ENCODE results near the gene PRICKLE2. TPM values are rescaled to one million over a fixed set of nuclear protein-coding genes. Genes with fewer than 3 reads are reported as not detected.

PRICKLE2 gene
- total RNA-seq, 1 donor from 2014 or later = not detected

DNA sequence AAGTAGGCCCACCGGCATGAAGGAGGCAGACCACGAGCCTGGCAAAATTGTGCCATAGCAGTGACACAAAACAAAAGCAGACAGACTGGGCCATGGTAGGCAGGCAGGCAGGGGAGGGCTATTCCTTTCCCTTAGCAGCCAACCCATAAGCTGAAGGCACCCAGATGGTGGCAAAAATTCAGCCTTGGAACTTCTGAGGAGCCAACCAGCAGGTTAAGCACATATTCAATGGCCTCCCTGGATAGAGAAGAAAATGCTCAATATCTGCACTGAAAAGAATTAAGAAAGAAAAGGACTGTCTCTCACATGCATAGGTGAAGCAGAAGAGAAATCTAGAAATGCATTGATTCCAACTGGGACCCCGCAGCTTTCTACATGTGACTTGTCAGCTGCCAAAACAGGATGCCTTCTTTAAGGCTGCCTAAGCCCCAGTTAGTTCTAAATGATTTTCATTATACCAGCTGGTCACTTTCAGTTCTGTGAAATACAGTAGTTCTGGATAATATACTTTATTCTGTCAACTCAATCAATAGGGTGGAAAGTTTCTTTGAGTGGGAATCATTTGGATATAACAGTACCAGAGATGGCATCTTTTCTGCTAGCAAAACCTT is 2.7 kb downstream of the PRICKLE2 start:
- Mint-ChIP-seq H3K4me3 (no peak overlapping the region), H3K9me3 (no peaks in the 10 kb centered on the region), H3K27me3 (ENCODE audit: insufficient read depth) (no peaks in the 10 kb centered on the region), H3K27ac (no peak overlapping the region), H3K4me1 (ENCODE audit: low read depth) (no peaks in the 10 kb centered on the region), H3K36me3 (ENCODE audit: low read depth) (no peaks in the 10 kb centered on the region)
- intact Hi-C loops (cut with micrococcal nuclease) = no loop called here
- no peak for DNase-seq (ENCODE audit: low spot score)

DNA sequence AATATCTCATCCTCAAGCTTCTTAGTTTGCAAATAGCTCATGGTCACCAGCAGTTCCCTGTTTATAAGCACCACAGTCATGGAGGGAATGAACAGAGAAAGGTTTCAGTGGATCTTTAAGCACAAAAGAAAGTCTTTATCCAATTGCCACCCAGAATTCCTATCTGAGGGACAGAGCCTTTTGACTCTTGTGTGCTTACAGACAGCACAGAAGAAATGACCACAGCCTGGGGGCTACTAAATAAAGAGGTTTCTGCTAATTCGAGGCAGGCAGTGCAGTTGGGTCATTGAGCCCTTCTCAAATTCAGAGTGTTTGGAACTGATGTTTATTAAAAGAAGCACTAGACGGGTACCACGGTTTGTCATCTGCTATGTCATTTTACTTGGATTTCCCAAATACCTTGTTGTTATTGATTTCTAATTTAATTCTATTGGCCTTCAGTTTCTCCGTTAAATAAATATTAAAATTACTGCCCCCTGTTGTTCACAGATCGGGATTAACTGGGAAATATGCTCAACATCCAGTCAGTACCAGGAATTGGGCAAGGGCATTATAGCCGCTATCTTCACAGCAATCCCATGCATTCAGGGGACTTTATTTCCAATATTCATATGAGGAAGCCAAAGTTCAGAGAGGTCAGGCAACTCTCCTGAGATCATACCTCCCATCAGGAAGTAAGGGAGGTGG is 3.6 kb downstream of the PRICKLE2 start:
- H3K36me3 Mint-ChIP-seq (ENCODE audit: low read depth) = no peaks in the 10 kb centered on the region
- no peaks in the 10 kb centered on the region for H3K9me3 Mint-ChIP-seq
- no peaks in the 10 kb centered on the region for H3K27me3 Mint-ChIP-seq (ENCODE audit: insufficient read depth)

DNA sequence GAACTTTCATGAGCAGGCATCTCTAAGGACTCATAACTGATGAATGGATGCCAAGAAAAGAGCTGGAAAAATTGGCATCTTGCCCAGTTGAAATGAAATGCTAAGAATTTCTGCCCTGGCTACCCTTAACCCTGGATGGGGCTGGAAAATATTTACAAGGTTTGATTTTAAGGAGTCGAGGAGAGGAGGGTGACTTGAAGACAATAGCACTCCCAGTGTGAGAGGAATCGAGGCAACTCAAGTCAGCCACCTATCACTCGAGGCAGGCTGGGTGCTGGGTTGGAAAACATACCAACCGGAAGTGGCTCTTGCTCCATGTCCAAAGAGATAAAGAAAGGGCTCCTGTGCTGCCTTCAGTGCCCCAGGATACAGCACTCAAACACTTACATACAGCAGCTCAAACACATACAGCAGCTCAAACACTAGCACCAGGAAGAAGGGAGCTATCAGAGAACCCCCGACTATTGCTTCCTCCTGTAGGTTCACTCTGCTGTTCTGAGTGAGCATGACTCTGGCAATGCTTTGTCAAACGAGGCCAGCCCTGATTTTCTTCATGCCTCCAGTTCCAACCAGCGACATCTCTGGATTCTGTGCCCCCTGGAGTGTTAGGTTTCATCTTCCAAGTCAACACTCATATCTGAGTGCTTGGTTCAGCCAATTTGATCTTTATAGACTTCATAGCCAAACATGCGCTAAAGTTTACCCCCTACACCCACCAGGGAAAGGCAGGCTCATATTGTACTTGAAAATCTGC is 4.9 kb downstream of the PRICKLE2 start:
- Mint-ChIP-seq H3K9me3 (no peaks in the 10 kb centered on the region), H3K4me1 (ENCODE audit: low read depth) (no peaks in the 10 kb centered on the region), H3K27ac (no peak overlapping the region), H3K27me3 (ENCODE audit: insufficient read depth) (no peaks in the 10 kb centered on the region), H3K36me3 (ENCODE audit: low read depth) (no peaks in the 10 kb centered on the region), H3K4me3 (no peak overlapping the region)
- intact Hi-C loops (cut with micrococcal nuclease) = no loop called here
- no peak for DNase-seq (ENCODE audit: low spot score)

More for the DNA sequence above, 3.6 kb downstream of the PRICKLE2 start:
- Mint-ChIP-seq H3K4me3 (no peak overlapping the region), H3K27ac (no peak overlapping the region), H3K4me1 (ENCODE audit: low read depth) (no peaks in the 10 kb centered on the region)
- intact Hi-C loops (cut with micrococcal nuclease) = no loop called here
- no peak for DNase-seq (ENCODE audit: low spot score)

- H3K4me1 Mint-ChIP-seq (ENCODE audit: low read depth) = no peaks in the 10 kb centered on the region
- H3K27ac Mint-ChIP-seq = no peak overlapping the region
- no peaks in the 10 kb centered on the region for H3K36me3 Mint-ChIP-seq (ENCODE audit: low read depth)
- H3K4me3 Mint-ChIP-seq = no peak overlapping the region
- H3K27me3 Mint-ChIP-seq (ENCODE audit: insufficient read depth) = peaks cover 2% of the 10 kb centered on the region
- no peak for DNase-seq (ENCODE audit: low spot score)
- intact Hi-C loops (cut with micrococcal nuclease) = no loop called here
- no peaks in the 10 kb centered on the region for H3K9me3 Mint-ChIP-seq
These were observed 6.5 kb downstream of the PRICKLE2 start for GRCh38 chr3:64218746-64219145.

- H3K4me1 Mint-ChIP-seq (ENCODE audit: low read depth) = no peaks in the 10 kb centered on the region
- no peak overlapping the region for H3K4me3 Mint-ChIP-seq
- H3K9me3 Mint-ChIP-seq = no peaks in the 10 kb centered on the region
- H3K27me3 Mint-ChIP-seq (ENCODE audit: insufficient read depth) = peaks cover 2% of the 10 kb centered on the region
- H3K27ac Mint-ChIP-seq = no peak overlapping the region
- DNase-seq (ENCODE audit: low spot score) = no peak
- intact Hi-C loops (cut with micrococcal nuclease) = no loop called here
- no peaks in the 10 kb centered on the region for H3K36me3 Mint-ChIP-seq (ENCODE audit: low read depth)
These were observed 6.9 kb downstream of the PRICKLE2 start for GRCh38 chr3:64218329-64218728.

DNA sequence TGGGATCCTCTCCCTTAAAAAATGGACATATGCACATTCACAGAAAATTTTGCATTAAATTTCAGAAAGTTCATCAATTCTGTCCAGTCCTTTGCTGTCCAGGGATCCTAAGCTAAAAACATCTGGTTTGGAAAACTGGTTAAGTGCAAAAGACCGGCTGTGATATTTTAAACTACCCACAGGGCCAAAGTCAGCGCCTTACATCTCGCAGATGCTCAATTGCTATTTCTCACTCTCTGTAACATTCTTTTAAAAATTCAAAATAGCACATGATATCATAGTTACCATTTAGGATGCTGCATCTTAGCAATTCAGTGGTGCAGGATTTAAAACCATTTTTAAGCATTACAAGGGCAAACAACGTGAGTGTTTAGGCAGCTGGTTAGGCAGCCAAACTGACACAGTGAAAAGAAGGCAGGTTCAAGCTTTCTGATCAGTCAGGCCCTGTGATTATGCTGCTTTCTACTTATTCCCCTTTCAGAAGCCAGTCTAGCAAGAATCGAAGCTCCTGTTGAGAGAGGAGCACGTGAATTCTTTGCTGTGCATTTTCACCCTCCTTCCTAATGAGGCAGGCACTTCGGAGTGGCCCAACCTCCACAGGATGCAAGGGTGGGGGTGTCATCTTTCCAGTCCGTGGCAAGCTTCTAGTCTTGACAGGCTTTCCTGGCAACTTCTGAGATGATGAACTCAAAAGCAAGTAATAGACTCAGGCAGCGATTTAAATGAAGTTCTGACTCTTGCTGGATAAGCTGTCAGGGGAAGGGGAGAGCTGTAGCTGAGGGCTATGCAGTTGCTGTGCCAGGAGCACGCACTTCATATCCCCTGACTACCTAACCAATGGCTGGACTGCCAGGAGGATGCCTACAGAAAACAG is 8.8 kb downstream of the PRICKLE2 start:
- no peaks in the 10 kb centered on the region for H3K36me3 Mint-ChIP-seq (ENCODE audit: low read depth)
- DNase-seq (ENCODE audit: low spot score) = no peak
- no peaks in the 10 kb centered on the region for H3K9me3 Mint-ChIP-seq
- no peak overlapping the region for H3K27ac Mint-ChIP-seq
- peaks cover 2% of the 10 kb centered on the region for H3K27me3 Mint-ChIP-seq (ENCODE audit: insufficient read depth)
- no peak overlapping the region for H3K4me3 Mint-ChIP-seq
- intact Hi-C loops (cut with micrococcal nuclease) = no loop called here
- H3K4me1 Mint-ChIP-seq (ENCODE audit: low read depth) = no peaks in the 10 kb centered on the region

DNA sequence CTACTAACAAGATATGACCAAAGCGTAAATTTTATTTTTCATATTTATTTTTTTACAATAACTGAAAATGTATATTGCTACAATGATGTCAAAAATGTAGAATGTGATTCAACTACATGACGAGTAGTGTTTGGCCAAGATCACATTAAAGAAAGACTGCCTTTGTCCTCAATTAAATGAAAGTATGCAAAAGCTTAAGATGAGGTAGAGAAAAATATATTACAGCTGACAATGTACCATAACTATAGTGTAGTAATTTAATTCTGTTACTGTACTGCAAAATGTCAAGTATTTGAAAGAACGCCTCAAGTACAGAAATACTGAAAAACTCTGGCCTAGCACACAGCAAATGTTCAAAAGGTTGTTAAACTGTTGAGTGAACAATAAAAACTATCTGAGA is 9.7 kb downstream of the PRICKLE2 start:
- H3K27ac Mint-ChIP-seq = no peak overlapping the region
- H3K9me3 Mint-ChIP-seq = no peaks in the 10 kb centered on the region
- H3K4me3 Mint-ChIP-seq = no peak overlapping the region
- intact Hi-C loops (cut with micrococcal nuclease) = no loop called here
- DNase-seq (ENCODE audit: low spot score) = no peak
- peaks cover 2% of the 10 kb centered on the region for H3K27me3 Mint-ChIP-seq (ENCODE audit: insufficient read depth)
- no peaks in the 10 kb centered on the region for H3K36me3 Mint-ChIP-seq (ENCODE audit: low read depth)
- no peaks in the 10 kb centered on the region for H3K4me1 Mint-ChIP-seq (ENCODE audit: low read depth)

- Mint-ChIP-seq H3K36me3 (ENCODE audit: low read depth) (no peaks in the 10 kb centered on the region), H3K27me3 (ENCODE audit: insufficient read depth) (peaks cover 2% of the 10 kb centered on the region), H3K9me3 (no peaks in the 10 kb centered on the region), H3K4me1 (ENCODE audit: low read depth) (no peaks in the 10 kb centered on the region), H3K4me3 (no peak overlapping the region), H3K27ac (no peak overlapping the region)
- no peak for DNase-seq (ENCODE audit: low spot score)
- intact Hi-C loops (cut with micrococcal nuclease) = no loop called here
These were observed 10.2 kb downstream of the PRICKLE2 start for GRCh38 chr3:64215103-64215502.

GRCh38 chr3:64214381-64215018 is 10.8 kb downstream of the PRICKLE2 start:
- no peaks in the 10 kb centered on the region for H3K4me1 Mint-ChIP-seq (ENCODE audit: low read depth)
- H3K36me3 Mint-ChIP-seq (ENCODE audit: low read depth) = no peaks in the 10 kb centered on the region
- H3K9me3 Mint-ChIP-seq = no peaks in the 10 kb centered on the region
- no peak overlapping the region for H3K4me3 Mint-ChIP-seq
- peaks cover 2% of the 10 kb centered on the region for H3K27me3 Mint-ChIP-seq (ENCODE audit: insufficient read depth)
- no peak for DNase-seq (ENCODE audit: low spot score)
- intact Hi-C loops (cut with micrococcal nuclease) = no loop called here
- H3K27ac Mint-ChIP-seq = no peak overlapping the region

- Mint-ChIP-seq H3K4me3 (no peak overlapping the region), H3K27ac (no peak overlapping the region), H3K9me3 (no peaks in the 10 kb centered on the region), H3K36me3 (ENCODE audit: low read depth) (no peaks in the 10 kb centered on the region), H3K27me3 (ENCODE audit: insufficient read depth) (peaks cover 2% of the 10 kb centered on the region), H3K4me1 (ENCODE audit: low read depth) (no peaks in the 10 kb centered on the region)
- intact Hi-C loops (cut with micrococcal nuclease) = no loop called here
- DNase-seq (ENCODE audit: low spot score) = no peak
These were observed 11.3 kb downstream of the PRICKLE2 start for GRCh38 chr3:64213962-64214379.

DNA sequence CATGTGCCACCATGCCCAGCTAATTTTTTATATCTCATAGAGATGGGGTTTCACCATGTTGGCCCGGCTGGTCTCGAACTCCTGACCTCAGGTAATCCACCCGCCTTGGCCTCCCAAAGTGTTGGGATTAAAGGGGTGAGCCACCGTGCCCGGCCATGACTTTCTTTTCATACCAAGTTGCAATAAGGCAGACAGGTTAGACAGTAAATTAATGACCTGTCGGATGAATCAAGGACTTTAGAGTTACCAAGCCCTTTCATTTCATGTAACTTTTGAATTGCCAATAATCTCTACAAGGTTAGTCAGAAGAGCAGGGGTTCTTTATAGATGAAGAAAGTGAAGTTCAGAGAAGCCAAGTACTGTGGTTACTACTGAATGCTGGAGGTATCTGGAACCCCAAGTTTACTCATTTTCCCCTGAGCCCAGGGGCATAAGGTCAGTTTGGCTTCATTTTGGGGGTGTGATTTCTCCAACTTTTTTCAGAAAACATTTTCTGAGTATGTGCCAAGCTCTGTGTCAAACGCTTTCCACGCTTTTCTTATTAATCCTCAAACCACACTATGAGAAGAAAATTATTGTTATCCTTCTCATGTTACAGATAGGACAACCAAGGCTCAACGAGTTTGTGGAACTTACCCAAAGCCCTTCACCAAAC is 11.9 kb downstream of the PRICKLE2 start:
- H3K9me3 Mint-ChIP-seq = no peaks in the 10 kb centered on the region
- H3K27ac Mint-ChIP-seq = no peak overlapping the region

More for the DNA sequence above, 11.9 kb downstream of the PRICKLE2 start:
- DNase-seq (ENCODE audit: low spot score) = no peak
- intact Hi-C loops (cut with micrococcal nuclease) = no loop called here
- Mint-ChIP-seq H3K36me3 (ENCODE audit: low read depth) (no peaks in the 10 kb centered on the region), H3K4me1 (ENCODE audit: low read depth) (no peaks in the 10 kb centered on the region), H3K4me3 (no peak overlapping the region), H3K27me3 (ENCODE audit: insufficient read depth) (peaks cover 2% of the 10 kb centered on the region)

Measured in activated T-helper 1 cell treated with anti-CD3 and anti-CD28 coated beads, Interleukin-12 subunit alpha, Interleukin-12 subunit beta, Interleukin-2, Interleukin-4 antibody, amounts not matched to agents 30 ng/mL and 10 ng/mL and 1 ng/mL, durations not matched to agents 14 hours and 24 hours and 36 hours (primary cell).